OCI-LY7 (cell line): Measurements from ENCODE around the gene ASIP. TPM values are rescaled to one million over a fixed set of nuclear protein-coding genes. Genes with fewer than 3 reads are reported as not detected.
"Not testable (repeated sequence)": the region's sequence is repeated elsewhere in the genome, so short reads cannot be mapped to it uniquely, and the experiment has no call there.

ENCODE experiments used
- BruUV-seq: library from RNA; stranded (reverse); fragments of 400-500 nt; replicated peaks from 2 replicates; lab custom pipeline; 2021; lab: Mats Ljungman, UMichigan
- CTCF ChIA-PET: fragments of 300-600 bp; sonication (Branson Sonifier 250); formaldehyde crosslinking; loops from one replicate; lab custom pipeline; 2022; ENCODE audit warnings: antibody characterized with exemption; ENCODE audit not compliant: unreplicated experiment; lab: Charles Lee
- POLR2A ChIA-PET: fragments of 300-600 bp; sonication (Branson Sonifier 250); formaldehyde crosslinking; loops from one replicate; lab custom pipeline; 2022; ENCODE audit warnings: antibody characterized with exemption; lab: Charles Lee
- DNase-seq: peaks from one replicate; pipeline ENCODE4 v3.0.0-alpha.2; 2015; ENCODE audit warnings: low spot score
- H2AFZ ChIP-seq: fragments of 200-600 bp; sonication (generic), shearing (Covaris generic); 2 replicates; pipeline ENCODE4 v1.6.1; 2014; ENCODE audit warnings: mild to moderate bottlenecking, antibody characterized with exemption, low read length, moderate library complexity
- H3K27ac ChIP-seq: fragments of 200-600 bp; sonication (generic); 2 replicates; pipeline ENCODE4 v1.5.1; 2014; ENCODE audit warnings: mixed run types, low read depth, mild to moderate bottlenecking, moderate library complexity, low read length, inconsistent platforms; ENCODE audit not compliant: poor library complexity, severe bottlenecking
- H3K36me3 ChIP-seq: fragments of 200-600 bp; sonication (generic); 2 replicates; pipeline ENCODE4 v1.6.1; 2014; ENCODE audit warnings: mild to moderate bottlenecking, antibody characterized with exemption, low read length, moderate library complexity, mixed read lengths; ENCODE audit not compliant: insufficient read depth
- H3K4me1 ChIP-seq: fragments of 200-600 bp; sonication (generic); 2 replicates; pipeline ENCODE4 v1.5.1; 2014; ENCODE audit warnings: mild to moderate bottlenecking, low read length; ENCODE audit not compliant: insufficient read depth, poor library complexity, severe bottlenecking
- H3K4me2 ChIP-seq: fragments of 200-600 bp; sonication (generic); 2 replicates; pipeline ENCODE4 v1.6.1; 2014; ENCODE audit warnings: mild to moderate bottlenecking, low read length
- H3K4me3 ChIP-seq: fragments of 200-600 bp; sonication (generic); 2 replicates; pipeline ENCODE4 v1.5.1; 2014; ENCODE audit warnings: mild to moderate bottlenecking, low read depth, low read length; ENCODE audit not compliant: poor library complexity, severe bottlenecking
- H3K79me2 ChIP-seq: fragments of 200-600 bp; sonication (generic); 2 replicates; pipeline ENCODE4 v1.6.1; 2016; ENCODE audit warnings: low read depth, mild to moderate bottlenecking, low read length, moderate library complexity, mixed read lengths; ENCODE audit not compliant: insufficient read depth
- H3K9me2 ChIP-seq: fragments of 200-600 bp; sonication (generic); 2 replicates; pipeline ENCODE4 v1.6.1; 2016; ENCODE audit warnings: mild to moderate bottlenecking, low read length, mixed read lengths; ENCODE audit not compliant: insufficient read depth
- H3K9me3 ChIP-seq: fragments of 200-600 bp; sonication (generic); 2 replicates; pipeline ENCODE4 v1.6.1; 2014; ENCODE audit warnings: mild to moderate bottlenecking, mixed run types, low read length, mixed read lengths
- H4K20me1 ChIP-seq: fragments of 200-600 bp; sonication (generic); 2 replicates; pipeline ENCODE4 v1.6.1; 2014; ENCODE audit warnings: mild to moderate bottlenecking, antibody characterized with exemption, low read length, moderate library complexity, mixed read lengths; ENCODE audit not compliant: insufficient read depth
- EZH2phosphoT487 ChIP-seq: fragments of 200-600 bp; sonication (generic); IDR thresholded peaks from 2 replicates; pipeline ENCODE4 v1.6.1; 2018; ENCODE audit warnings: low read depth, borderline replicate concordance, mild to moderate bottlenecking, mixed run types, antibody characterized with exemption, low read length, moderate library complexity, mixed read lengths
- intact Hi-C: fragments of 100-400 bp; cut with micrococcal nuclease; formaldehyde crosslinking; loops from one replicate; pipeline ENCODE4 v1.10.0; 2022; ENCODE audit not compliant: unreplicated experiment
- total RNA-seq, 2 experiments: library from RNA; depleted of rRNA in 1 of 2; stranded (reverse); fragments of >200 nt in 1 of 2; shearing (Covaris generic) in 1 of 2; gene quantifications; 2 replicates each; pipeline ENCODE4 v1.2.3, GENCODE V29; 2014 to 2022
- TF ChIP-seq, protein P1 (sequence below): fragments of 200-600 bp; sonication (generic); conservative IDR thresholded peaks from 2 replicates; pipeline ENCODE4 v1.5.1; 2014; ENCODE audit warnings: mild to moderate bottlenecking, antibody characterized with exemption, low read length, moderate library complexity, mixed read lengths

The ASIP gene
- total RNA-seq, 2 experiments from 2014 or later: 0.32 to 0.82 TPM

DNA sequence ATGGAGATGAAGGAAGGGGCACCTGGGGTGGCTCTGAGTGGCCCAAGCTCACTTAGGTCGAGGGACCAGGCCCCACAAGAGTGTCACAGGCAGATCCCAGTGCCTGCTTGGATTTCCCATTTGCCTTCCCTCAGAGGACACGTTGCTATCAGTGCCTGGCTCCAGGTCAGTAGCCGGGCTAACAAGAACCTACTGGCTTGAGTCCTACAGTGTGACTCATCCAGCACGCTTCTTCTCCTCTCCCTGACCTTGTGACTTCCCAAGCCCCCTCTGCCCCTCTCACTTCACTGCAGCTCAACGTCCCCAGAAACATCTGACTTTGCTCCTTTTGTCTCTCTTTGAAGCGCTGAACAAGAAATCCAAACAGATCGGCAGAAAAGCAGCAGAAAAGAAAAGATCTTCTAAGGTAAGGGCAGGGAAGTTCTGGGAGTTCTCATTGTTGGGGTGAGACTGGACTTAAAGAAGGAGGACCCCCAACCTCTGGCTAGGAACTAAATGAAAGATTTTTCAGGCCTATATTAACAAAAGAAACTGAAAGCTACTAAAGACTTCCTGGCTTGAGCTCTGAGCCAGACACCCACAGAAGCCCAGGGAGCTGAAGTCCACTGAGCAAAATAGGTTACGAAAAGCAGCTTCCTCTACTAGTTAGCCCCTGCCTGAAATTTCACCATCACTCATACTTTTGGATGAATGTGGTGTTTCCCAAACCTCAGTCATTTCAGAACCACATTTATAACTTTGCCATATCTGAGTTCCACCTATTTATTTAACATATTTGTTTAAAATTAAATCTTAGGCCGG lies 21.5 kb downstream of the ASIP start:
- no peaks in the 10 kb centered on the region for H3K4me1 ChIP-seq
- H3K79me2 ChIP-seq: no peaks in the 10 kb centered on the region
- peaks cover 3% of the 10 kb centered on the region; the same call in 1 of the 2 replicates for H3K36me3 ChIP-seq
- DNase-seq: no peak
- TF ChIP-seq EZH2phosphoT487: no peak
- TF ChIP-seq, protein P1, sequence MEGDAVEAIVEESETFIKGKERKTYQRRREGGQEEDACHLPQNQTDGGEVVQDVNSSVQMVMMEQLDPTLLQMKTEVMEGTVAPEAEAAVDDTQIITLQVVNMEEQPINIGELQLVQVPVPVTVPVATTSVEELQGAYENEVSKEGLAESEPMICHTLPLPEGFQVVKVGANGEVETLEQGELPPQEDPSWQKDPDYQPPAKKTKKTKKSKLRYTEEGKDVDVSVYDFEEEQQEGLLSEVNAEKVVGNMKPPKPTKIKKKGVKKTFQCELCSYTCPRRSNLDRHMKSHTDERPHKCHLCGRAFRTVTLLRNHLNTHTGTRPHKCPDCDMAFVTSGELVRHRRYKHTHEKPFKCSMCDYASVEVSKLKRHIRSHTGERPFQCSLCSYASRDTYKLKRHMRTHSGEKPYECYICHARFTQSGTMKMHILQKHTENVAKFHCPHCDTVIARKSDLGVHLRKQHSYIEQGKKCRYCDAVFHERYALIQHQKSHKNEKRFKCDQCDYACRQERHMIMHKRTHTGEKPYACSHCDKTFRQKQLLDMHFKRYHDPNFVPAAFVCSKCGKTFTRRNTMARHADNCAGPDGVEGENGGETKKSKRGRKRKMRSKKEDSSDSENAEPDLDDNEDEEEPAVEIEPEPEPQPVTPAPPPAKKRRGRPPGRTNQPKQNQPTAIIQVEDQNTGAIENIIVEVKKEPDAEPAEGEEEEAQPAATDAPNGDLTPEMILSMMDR: no peak
- BruUV-seq: no TSS peak
- CTCF ChIA-PET: no interaction called here
- H3K4me2 ChIP-seq: no peak overlapping the region
- H2AFZ ChIP-seq: no peak overlapping the region
- no peak overlapping the region for H3K27ac ChIP-seq
- POLR2A ChIA-PET: interaction anchor here (0.9 kb wide), 1 partner anchor 16 kb away, joined by 7 read pairs; no protein-coding TSS in a partner anchor
- H3K4me3 ChIP-seq: no peak overlapping the region
- H3K9me2 ChIP-seq: no peaks in the 10 kb centered on the region
- H3K9me3 ChIP-seq: no peaks in the 10 kb centered on the region
- H4K20me1 ChIP-seq: no peaks in the 10 kb centered on the region
- intact Hi-C loops: loop anchor here (5.0 kb wide), 1 partner anchor 70 kb away; no protein-coding TSS in a partner anchor

DNA sequence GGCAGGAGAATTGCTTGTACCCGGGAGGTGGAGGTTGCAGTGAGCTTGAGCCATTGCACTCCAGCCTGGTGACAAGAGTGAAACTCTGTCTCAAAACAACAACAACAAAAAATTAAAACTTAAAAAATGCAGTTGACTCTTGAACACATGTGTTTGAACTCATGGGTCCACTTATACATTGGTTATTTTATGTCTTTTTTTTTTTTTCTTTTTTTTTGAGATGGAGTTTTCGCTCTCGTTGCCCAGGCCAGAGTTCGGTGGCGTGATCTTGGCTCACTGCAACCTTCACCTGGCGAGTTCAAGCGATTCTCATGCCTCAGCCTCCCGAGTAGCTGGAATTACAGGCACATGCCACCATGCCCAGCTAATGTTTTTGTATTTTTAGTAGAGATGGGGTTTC lies 22.2 kb downstream of the ASIP start:
- H3K9me3 ChIP-seq, BruUV-seq, CTCF ChIA-PET, H4K20me1 ChIP-seq, H3K36me3 ChIP-seq, H3K4me3 ChIP-seq, H2AFZ ChIP-seq, H3K4me2 ChIP-seq, H3K27ac ChIP-seq, DNase-seq, H3K79me2 ChIP-seq, H3K9me2 ChIP-seq, H3K4me1 ChIP-seq: not testable (repeated sequence)
- POLR2A ChIA-PET: interaction anchor here (0.5 to 0.9 kb wide), 2 partner anchors 17 to 773 kb away, joined by 4 to 7 read pairs; no protein-coding TSS in a partner anchor
- intact Hi-C loops: loop anchor here (5.0 kb wide), 1 partner anchor 71 kb away; no protein-coding TSS in a partner anchor

DNA sequence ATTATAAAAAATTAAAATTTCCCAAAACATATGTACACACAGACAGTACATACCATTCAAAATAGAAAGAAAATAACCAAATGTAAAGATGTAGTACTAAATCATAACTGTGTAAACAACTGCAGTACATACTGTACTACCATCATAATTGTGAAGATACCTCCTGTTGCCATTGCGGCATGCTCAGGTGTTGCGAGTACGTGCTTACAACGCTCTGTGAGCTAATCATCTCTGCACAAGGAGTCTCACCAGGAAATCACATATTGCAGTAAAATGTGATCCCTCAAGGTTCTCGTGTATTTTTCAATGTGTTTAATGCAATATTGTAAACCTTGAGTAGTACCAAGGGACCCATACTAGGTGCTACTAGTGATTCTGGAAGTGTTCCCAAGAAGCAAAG lies 22.9 kb downstream of the ASIP start:
- H3K4me1 ChIP-seq: no peaks in the 10 kb centered on the region
- no peak overlapping the region for H2AFZ ChIP-seq
- H4K20me1 ChIP-seq: no peaks in the 10 kb centered on the region
- no peak overlapping the region for H3K4me3 ChIP-seq
- no peaks in the 10 kb centered on the region for H3K9me2 ChIP-seq
- H3K9me3 ChIP-seq: no peaks in the 10 kb centered on the region
- no peak overlapping the region for H3K4me2 ChIP-seq
- POLR2A ChIA-PET: interaction anchor here (0.5 kb wide), 1 partner anchor 773 kb away, joined by 4 read pairs; no protein-coding TSS in a partner anchor
- DNase-seq: no peak
- no peaks in the 10 kb centered on the region for H3K79me2 ChIP-seq
- CTCF ChIA-PET: no interaction called here
- no peak overlapping the region for H3K27ac ChIP-seq
- intact Hi-C loops: loop anchor here (5.0 kb wide), 1 partner anchor 72 kb away; no protein-coding TSS in a partner anchor
- no peak for TF ChIP-seq EZH2phosphoT487
- TF ChIP-seq, protein P1: no peak
- H3K36me3 ChIP-seq: peaks cover 15% of the 10 kb centered on the region
- TSS peak; percentile 39 for BruUV-seq
